Esophagus squamous epithelium (tissue), 5 donors: ENCODE results near the gene AVEN. TPM values are rescaled to one million over a fixed set of nuclear protein-coding genes. Genes with fewer than 3 reads are reported as not detected.
A peak's percentile ranks its signal among the peaks of the same experiment; 100 is the strongest.

Experiments used
- DNase-seq: peaks from one replicate; lab custom pipeline; 2025; lab: John Stamatoyannopoulos, UW
- H3K27ac ChIP-seq, 4 donors: fragments of 200-600 bp; sonication (generic); one replicate each; pipeline ENCODE4 v1.5.1; 2016 to 2019; ENCODE audit warnings: mild to moderate bottlenecking in 1 of 4
- H3K27me3 ChIP-seq, 4 donors: fragments of 200-600 bp; sonication (generic); 1 replicate in 3 of 4; 2 replicates in 1 of 4; pipeline versions ENCODE4 v1.5.1 to v1.6.0; 2017 to 2021; ENCODE audit warnings: antibody characterized with exemption in 1 of 4
- H3K36me3 ChIP-seq, 3 donors: fragments of 200-600 bp; sonication (generic); one replicate each; pipeline ENCODE4 v1.5.1; 2016 to 2019
- H3K4me1 ChIP-seq, 3 donors: fragments of 200-600 bp; sonication (generic); one replicate each; pipeline ENCODE4 v1.5.1; 2017 to 2019
- H3K4me3 ChIP-seq, 4 donors: fragments of 200-600 bp; sonication (generic); 1 replicate in 3 of 4; 2 replicates in 1 of 4; pipeline ENCODE4 v1.5.1; 2016 to 2019; ENCODE audit warnings: mild to moderate bottlenecking in 2 of 4, moderate library complexity in 1 of 4
- H3K9me3 ChIP-seq, 3 donors: fragments of 200-600 bp; sonication (generic); one replicate each; pipeline ENCODE4 v1.5.1; 2016 to 2019
- POLR2A ChIP-seq, 4 donors: fragments of 450-650 bp; IDR thresholded peaks; one replicate each; pipeline ENCODE4 v1.6.1; 2017; ENCODE audit warnings: antibody characterized with exemption in 4 of 4, mild to moderate bottlenecking in 4 of 4, moderate library complexity in 3 of 4
- WGBS, 2 donors: methylation state at CpG; one replicate each; pipeline ENCODE4 v1.1.5; 2018; 5-methylcytosine and 5-hydroxymethylcytosine counted together
- intact Hi-C: fragments of 100-400 bp; cut with DNase I; formaldehyde crosslinking; loops from one replicate; pipeline ENCODE4 v1.15.0; 2022
- total RNA-seq, 4 donors: library from RNA; depleted of rRNA; stranded (reverse); fragments of >200 nt; gene quantifications; one replicate each; pipeline ENCODE4 v1.1.0, GENCODE V29; 2016
- TF ChIP-seq, protein P1 (sequence below), 6 experiments: fragments of 450-650 bp in 4 of 6; fragments of 200-600 bp in 2 of 6; sonication (generic) in 2 of 6; IDR thresholded peaks; one replicate each; pipeline ENCODE4 v1.5.1; 2016 to 2019; ENCODE audit warnings: antibody characterized with exemption in 6 of 6, mild to moderate bottlenecking in 4 of 6, moderate library complexity in 4 of 6
- donor health status: DM: yes; HTN: yes; CAD: no.

AVEN gene
- total RNA-seq, 4 donors from 2014 or later, result 9.9 to 17.5 (median 16.5) TPM

GRCh38 chr15:34039790-34040113, 748 bp upstream of the AVEN start:
- Histone ChIP-seq H3K27ac (peak overlapping the region in 1 of 4 donors; percentile 98), H3K4me3 (peak overlapping the region in 3 of 4 donors; percentile 79 to 95 (median 90))
- intact Hi-C loops, result no loop called here

DNA sequence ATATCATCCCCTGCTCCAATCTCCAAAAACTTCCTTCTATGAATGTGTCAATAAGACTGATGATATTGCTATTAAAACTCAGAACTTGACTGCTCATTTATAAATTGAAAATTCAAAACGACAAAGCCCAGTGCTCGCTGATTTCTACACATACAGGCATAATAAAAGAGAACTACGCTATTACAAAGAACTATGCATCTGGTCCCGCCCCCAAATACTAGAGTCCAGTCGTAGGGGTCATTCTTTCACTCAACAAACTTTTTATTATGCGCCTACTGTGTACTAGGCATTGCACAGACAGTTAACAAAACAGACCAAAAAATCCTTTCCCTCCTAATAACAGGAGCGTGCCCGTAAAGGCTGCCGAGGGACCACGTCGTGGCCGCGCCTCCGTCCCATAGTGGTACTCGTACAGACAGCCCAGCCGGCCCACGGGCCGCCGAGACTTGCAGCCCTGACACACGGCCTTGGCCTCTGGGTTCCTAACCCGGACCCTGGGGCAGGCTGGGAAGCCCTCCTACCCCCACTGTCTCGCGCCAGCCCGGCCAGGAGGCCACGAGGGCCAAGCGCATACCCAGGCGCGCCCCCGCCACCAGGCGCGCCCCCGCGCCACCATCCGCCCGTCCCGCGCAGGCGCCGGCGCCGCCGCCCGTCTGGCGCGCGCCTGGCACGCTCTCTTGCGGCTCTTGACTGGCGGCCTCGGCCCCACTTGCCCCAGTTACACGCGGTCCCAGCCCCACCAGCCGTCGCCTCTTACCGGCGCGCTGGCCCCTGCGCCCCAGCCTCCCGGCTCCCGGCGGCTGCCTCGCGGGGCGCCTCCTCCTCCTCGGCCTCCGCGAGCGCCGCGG, 757 bp downstream of the AVEN start:
- no peaks in the 10 kb centered on the region for H3K27me3 ChIP-seq
- peak in 2 of 4 donors; percentile 50 to 66 for TF ChIP-seq POLR2A (IDR thresholded peaks at IDR 0.05)
- TF ChIP-seq, protein P1, sequence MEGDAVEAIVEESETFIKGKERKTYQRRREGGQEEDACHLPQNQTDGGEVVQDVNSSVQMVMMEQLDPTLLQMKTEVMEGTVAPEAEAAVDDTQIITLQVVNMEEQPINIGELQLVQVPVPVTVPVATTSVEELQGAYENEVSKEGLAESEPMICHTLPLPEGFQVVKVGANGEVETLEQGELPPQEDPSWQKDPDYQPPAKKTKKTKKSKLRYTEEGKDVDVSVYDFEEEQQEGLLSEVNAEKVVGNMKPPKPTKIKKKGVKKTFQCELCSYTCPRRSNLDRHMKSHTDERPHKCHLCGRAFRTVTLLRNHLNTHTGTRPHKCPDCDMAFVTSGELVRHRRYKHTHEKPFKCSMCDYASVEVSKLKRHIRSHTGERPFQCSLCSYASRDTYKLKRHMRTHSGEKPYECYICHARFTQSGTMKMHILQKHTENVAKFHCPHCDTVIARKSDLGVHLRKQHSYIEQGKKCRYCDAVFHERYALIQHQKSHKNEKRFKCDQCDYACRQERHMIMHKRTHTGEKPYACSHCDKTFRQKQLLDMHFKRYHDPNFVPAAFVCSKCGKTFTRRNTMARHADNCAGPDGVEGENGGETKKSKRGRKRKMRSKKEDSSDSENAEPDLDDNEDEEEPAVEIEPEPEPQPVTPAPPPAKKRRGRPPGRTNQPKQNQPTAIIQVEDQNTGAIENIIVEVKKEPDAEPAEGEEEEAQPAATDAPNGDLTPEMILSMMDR (IDR thresholded peaks at IDR 0.05), result no peak
- DNase-seq, result peak; percentile 6

More at GRCh38 chr15:34039790-34040113, 748 bp upstream of the AVEN start:
- WGBS, 2 donors, result 63 to 65% methylated on average over 1 of the region's 1 CpG
- Histone ChIP-seq H3K4me1 (peaks cover 5 to 32% (median 6%) of the 10 kb centered on the region in 3 donors), H3K27me3 (no peaks in the 10 kb centered on the region), H3K9me3 (no peaks in the 10 kb centered on the region), H3K36me3 (no peaks in the 10 kb centered on the region)
- DNase-seq, result no peak
- TF ChIP-seq POLR2A (IDR thresholded peaks at IDR 0.05), result no peak
- TF ChIP-seq, protein P1 (IDR thresholded peaks at IDR 0.05), result no peak

GRCh38 chr15:34031987-34032760, 6.8 kb downstream of the AVEN start:
- intact Hi-C loops, result no loop called here
- H3K4me3 ChIP-seq, result no peak overlapping the region
- WGBS, 2 donors, result 76 to 81% methylated on average over 10 of the region's 10 CpGs
- H3K36me3 ChIP-seq, result no peaks in the 10 kb centered on the region
- no peaks in the 10 kb centered on the region for H3K27me3 ChIP-seq
- peaks cover 0 to 19% (median 0%) of the 10 kb centered on the region in 3 donors for H3K4me1 ChIP-seq
- TF ChIP-seq POLR2A (IDR thresholded peaks at IDR 0.05), result no peak
- TF ChIP-seq, protein P1 (IDR thresholded peaks at IDR 0.05), result no peak
- no peaks in the 10 kb centered on the region for H3K9me3 ChIP-seq
- H3K27ac ChIP-seq, result no peak overlapping the region
- no peak for DNase-seq

More for the DNA sequence above, 757 bp downstream of the AVEN start:
- Histone ChIP-seq H3K9me3 (no peaks in the 10 kb centered on the region), H3K27ac (peak overlapping the region; percentile 90 to 99 (median 97)), H3K36me3 (no peaks in the 10 kb centered on the region), H3K4me3 (peak overlapping the region; percentile 65 to 95 (median 84)), H3K4me1 (peaks cover 5 to 39% (median 6%) of the 10 kb centered on the region in 3 donors)
- 0% methylated on average over 19 to 31 of the region's 70 CpGs for WGBS, 2 donors
- intact Hi-C loops, result no loop called here

GRCh38 chr15:34027606-34028005, 11.4 kb downstream of the AVEN start:
- no peak for DNase-seq
- H3K9me3 ChIP-seq, result no peaks in the 10 kb centered on the region
- H3K27ac ChIP-seq, result no peak overlapping the region
- H3K4me1 ChIP-seq, result peaks cover 0 to 13% (median 12%) of the 10 kb centered on the region in 3 donors
- WGBS, 2 donors, result 45 to 47% methylated on average over 3 of the region's 3 CpGs
- no peaks in the 10 kb centered on the region for H3K27me3 ChIP-seq
- H3K4me3 ChIP-seq, result no peak overlapping the region
- no peak for TF ChIP-seq POLR2A (IDR thresholded peaks at IDR 0.05)
- no peaks in the 10 kb centered on the region for H3K36me3 ChIP-seq
- intact Hi-C loops, result no loop called here

GRCh38 chr15:34025252-34025651, 13.8 kb downstream of the AVEN start:
- Histone ChIP-seq H3K4me3 (no peak overlapping the region), H3K9me3 (no peaks in the 10 kb centered on the region), H3K27ac (no peak overlapping the region), H3K4me1 (peaks cover 0 to 15% (median 14%) of the 10 kb centered on the region in 3 donors), H3K27me3 (no peaks in the 10 kb centered on the region), H3K36me3 (no peaks in the 10 kb centered on the region)
- 70 to 78% methylated on average over 3 of the region's 3 CpGs for WGBS, 2 donors
- no peak for DNase-seq
- intact Hi-C loops, result no loop called here
- TF ChIP-seq, protein P1 (IDR thresholded peaks at IDR 0.05), result no peak
- no peak for TF ChIP-seq POLR2A (IDR thresholded peaks at IDR 0.05)
